ENCODE measurements around the gene ATPAF2. TPM values are rescaled to one million over a fixed set of nuclear protein-coding genes. Genes with fewer than 3 reads are reported as not detected.
A peak's percentile ranks its signal among the peaks of the same experiment; 100 is the strongest.

Gene ATPAF2
- total and polyA plus RNA-seq, 10 of the 15 experiments (the other 5 are each of a cell fraction or from before 2014, with no cell fraction given): 6.5 to 33.0 (median 26.5) TPM

DNA sequence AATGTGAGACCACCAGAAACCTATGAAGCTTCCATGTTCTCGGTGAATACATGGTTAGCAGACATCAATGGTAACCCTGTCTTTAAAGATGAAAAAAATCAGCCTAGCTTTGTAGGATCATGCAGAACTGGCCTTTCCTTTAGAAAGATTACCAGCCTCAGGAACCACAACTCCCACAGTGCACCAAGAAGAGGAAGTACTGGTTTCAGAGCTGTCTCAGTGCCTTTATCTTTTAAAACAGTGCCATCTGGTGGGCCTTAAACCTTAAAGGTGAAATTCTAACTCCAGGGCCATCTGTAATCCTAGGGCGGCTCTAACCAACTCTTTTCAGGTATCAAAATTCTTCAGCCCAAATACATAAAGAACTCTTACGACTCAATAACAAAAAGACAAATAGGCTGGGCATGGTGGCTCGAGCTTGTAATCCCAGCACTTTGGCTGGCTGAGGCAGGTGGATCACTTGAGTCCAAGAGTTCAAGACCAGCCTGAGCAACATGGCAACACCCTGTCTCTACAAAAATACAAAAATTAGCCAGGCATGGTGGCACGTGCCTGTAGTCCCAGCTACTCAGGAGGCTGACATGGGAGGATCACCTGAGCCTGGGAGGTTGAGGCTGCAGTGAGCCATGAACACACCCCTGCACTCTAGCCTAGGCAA, 5.4 kb downstream of the ATPAF2 start (continued):
- TF ChIP-seq HDAC2 (IDR thresholded peaks at IDR 0.05) (no peak), CBFB (IDR thresholded peaks at IDR 0.05; ENCODE audit: low read depth) (0 out of 2 replicates have a peak, but pooled peaks have one; percentile 64), KAT2A (conservative IDR thresholded peaks at IDR 0.05; ENCODE audit: control insufficient read depth, low read depth, low read length) (no peak), USF1 (IDR thresholded peaks at IDR 0.05; ENCODE audit: borderline replicate concordance, extremely low read length, insufficient read depth, low read depth, low read length) (no peak), GABPA (IDR thresholded peaks at IDR 0.05; ENCODE audit: low read depth) (peak; percentile 83), PAX8 (IDR thresholded peaks at IDR 0.05) (no peak), IRF4 (IDR thresholded peaks at IDR 0.05; ENCODE audit: low read depth, low read length) (peak; percentile 68), CREM (IDR thresholded peaks at IDR 0.05; ENCODE audit: low read depth) (peak; percentile 53; the same call in 1 of the 2 replicates), MEF2A (IDR thresholded peaks at IDR 0.05; ENCODE audit: insufficient read depth, low read depth, low read length) (0 out of 2 replicates have a peak, but pooled peaks have one; percentile 28), EP300 (IDR thresholded peaks at IDR 0.05; ENCODE audit: borderline replicate concordance in 1 of 2, control insufficient read depth in 1 of 2, low read depth in 2 of 2, low read length in 2 of 2) (peak in 1 of 2 experiments; percentile 17; a peak in 1 of 4 replicates), TCF7 (IDR thresholded peaks at IDR 0.05; ENCODE audit: borderline replicate concordance) (no peak), EZH2 (IDR thresholded peaks at IDR 0.05; ENCODE audit: borderline replicate concordance, control insufficient read depth, low read depth, low read length) (no peak), BRCA1 (IDR thresholded peaks at IDR 0.05; ENCODE audit: low read depth, low read length) (no peak), FOXM1 (IDR thresholded peaks at IDR 0.05; ENCODE audit: low read depth, low read length) (no peak), RAD21 (IDR thresholded peaks at IDR 0.05; ENCODE audit: insufficient read depth, low read depth, low read length) (peak; percentile 94), MAX (IDR thresholded peaks at IDR 0.05; ENCODE audit: low read depth, low read length) (no peak), NFIC (IDR thresholded peaks at IDR 0.05; ENCODE audit: low read depth, low read length) (no peak), IRF3 (IDR thresholded peaks at IDR 0.05) (no peak), CREB1 (IDR thresholded peaks at IDR 0.05; ENCODE audit: low read depth) (0 out of 2 replicates have a peak, but pooled peaks have one; percentile 15), SIX5 (IDR thresholded peaks at IDR 0.05; ENCODE audit: low read depth, low read length, severe bottlenecking) (peak; percentile 89)
